Chondrocyte (in vitro differentiated cells): ENCODE measurements around the gene LGMN. TPM values are rescaled to one million over a fixed set of nuclear protein-coding genes. Genes with fewer than 3 reads are reported as not detected.

Experiments
- DNase-seq: peaks from one replicate; pipeline ENCODE4 v3.0.0; 2021; ENCODE audit warnings: mixed read lengths, low spot score
- H3K27ac Mint-ChIP-seq: one replicate; pipeline ENCODE4 v1.8.0; 2021; ENCODE audit warnings: mild to moderate bottlenecking, moderate library complexity, mixed read lengths; ENCODE audit not compliant: unreplicated experiment
- H3K27me3 Mint-ChIP-seq: 2 replicates; pipeline ENCODE4 v1.8.0; 2021; ENCODE audit warnings: low read depth, mixed read lengths
- H3K36me3 Mint-ChIP-seq: 2 replicates; pipeline ENCODE4 v1.8.0; 2021; ENCODE audit warnings: low read depth, mixed read lengths
- H3K4me1 Mint-ChIP-seq: 2 replicates; pipeline ENCODE4 v1.8.0; 2021; ENCODE audit warnings: low read depth, mild to moderate bottlenecking, mixed read lengths
- H3K4me3 Mint-ChIP-seq: one replicate; pipeline ENCODE4 v1.8.0; 2021; ENCODE audit warnings: mild to moderate bottlenecking, moderate library complexity, mixed read lengths; ENCODE audit not compliant: unreplicated experiment
- H3K9me3 Mint-ChIP-seq: 2 replicates; pipeline ENCODE4 v1.8.0; 2021; ENCODE audit warnings: low read depth, mixed read lengths
- CTCF ChIP-seq: fragments of 200-600 bp; sonication (generic); IDR thresholded peaks from 2 replicates; pipeline ENCODE4 v1.5.0; 2021; ENCODE audit warnings: antibody characterized with exemption, mild to moderate bottlenecking, moderate library complexity
- total RNA-seq: library from RNA; stranded (reverse); gene quantifications from 3 replicates; pipeline ENCODE4 v1.2.1, GENCODE V29; 2021

The LGMN gene
- total RNA-seq, 1 donor from 2014 or later, result 134 TPM

- H3K4me1 Mint-ChIP-seq, result no peaks in the 10 kb centered on the region
- no peaks in the 10 kb centered on the region for H3K27me3 Mint-ChIP-seq
- no peak overlapping the region for H3K27ac Mint-ChIP-seq
- no peaks in the 10 kb centered on the region for H3K9me3 Mint-ChIP-seq
- DNase-seq, result peak; percentile 68
- no peak for TF ChIP-seq CTCF
- H3K4me3 Mint-ChIP-seq, result no peak overlapping the region
- H3K36me3 Mint-ChIP-seq, result peaks cover 25% of the 10 kb centered on the region
Measured at GRCh38 chr14:92702441-92702918, 45.9 kb downstream of the LGMN start.

GRCh38 chr14:92701826-92702225 lies 46.6 kb downstream of the LGMN start:
- H3K27me3 Mint-ChIP-seq, result peaks cover 3% of the 10 kb centered on the region
- H3K4me3 Mint-ChIP-seq, result no peak overlapping the region
- no peaks in the 10 kb centered on the region for H3K9me3 Mint-ChIP-seq
- no peak overlapping the region for H3K27ac Mint-ChIP-seq
- peaks cover 22% of the 10 kb centered on the region for H3K36me3 Mint-ChIP-seq
- H3K4me1 Mint-ChIP-seq, result no peaks in the 10 kb centered on the region
- peak; percentile 53 for DNase-seq
- no peak for TF ChIP-seq CTCF

- Mint-ChIP-seq H3K27ac (no peak overlapping the region), H3K4me3 (no peak overlapping the region), H3K27me3 (peaks cover 3% of the 10 kb centered on the region), H3K4me1 (no peaks in the 10 kb centered on the region), H3K9me3 (no peaks in the 10 kb centered on the region), H3K36me3 (peaks cover 4% of the 10 kb centered on the region)
- no peak for DNase-seq
- TF ChIP-seq CTCF, result no peak
Measured at GRCh38 chr14:92698393-92698792, 50.0 kb downstream of the LGMN start.

- DNase-seq, result peak; percentile 15
- no peaks in the 10 kb centered on the region for H3K9me3 Mint-ChIP-seq
- H3K36me3 Mint-ChIP-seq, result no peaks in the 10 kb centered on the region
- peaks cover 3% of the 10 kb centered on the region for H3K27me3 Mint-ChIP-seq
- no peak for TF ChIP-seq CTCF
- no peak overlapping the region for H3K27ac Mint-ChIP-seq
- H3K4me1 Mint-ChIP-seq, result peaks cover 11% of the 10 kb centered on the region
- no peak overlapping the region for H3K4me3 Mint-ChIP-seq
Measured at GRCh38 chr14:92696366-92696765, 52.1 kb downstream of the LGMN start.

- no peak for TF ChIP-seq CTCF
- Mint-ChIP-seq H3K27ac (no peak overlapping the region), H3K9me3 (no peaks in the 10 kb centered on the region), H3K4me3 (no peak overlapping the region), H3K27me3 (peaks cover 3% of the 10 kb centered on the region), H3K4me1 (peaks cover 11% of the 10 kb centered on the region), H3K36me3 (no peaks in the 10 kb centered on the region)
- no peak for DNase-seq
Measured at GRCh38 chr14:92695562-92695961, 52.9 kb downstream of the LGMN start.
